ENCODE results near the gene CPXM2. TPM values are rescaled to one million over a fixed set of nuclear protein-coding genes. Genes with fewer than 3 reads are reported as not detected.

CPXM2 gene
- total RNA-seq, 1 experiment from 2014 or later, result not detected

GRCh38 chr10:123890226-123890625 is 1.4 kb downstream of the CPXM2 start:
- Mint-ChIP-seq H3K4me1 (ENCODE audit: low read depth, unreplicated experiment) (no peaks in the 10 kb centered on the region), H3K4me3 (ENCODE audit: low read depth, unreplicated experiment) (no peak overlapping the region), H3K27ac (ENCODE audit: unreplicated experiment) (no peak overlapping the region), H3K27me3 (ENCODE audit: unreplicated experiment) (peaks cover 62% of the 10 kb centered on the region), H3K9me3 (ENCODE audit: low read depth, unreplicated experiment) (no peaks in the 10 kb centered on the region), H3K36me3 (ENCODE audit: insufficient read depth, unreplicated experiment) (no peaks in the 10 kb centered on the region)
- TF ChIP-seq CTCF (IDR thresholded peaks at IDR 0.05; ENCODE audit: unreplicated experiment), result no peak
- BruUV-seq (replicated peaks), result no TSS peak
- CTCF ChIA-PET, result no interaction called here
- intact Hi-C loops (cut with micrococcal nuclease; ENCODE audit: unreplicated experiment), result no loop called here
- no peak for DNase-seq

- no peak overlapping the region for H3K27ac Mint-ChIP-seq (ENCODE audit: unreplicated experiment)
Measured at GRCh38 chr10:123889821-123890220, 1.8 kb downstream of the CPXM2 start.

DNA sequence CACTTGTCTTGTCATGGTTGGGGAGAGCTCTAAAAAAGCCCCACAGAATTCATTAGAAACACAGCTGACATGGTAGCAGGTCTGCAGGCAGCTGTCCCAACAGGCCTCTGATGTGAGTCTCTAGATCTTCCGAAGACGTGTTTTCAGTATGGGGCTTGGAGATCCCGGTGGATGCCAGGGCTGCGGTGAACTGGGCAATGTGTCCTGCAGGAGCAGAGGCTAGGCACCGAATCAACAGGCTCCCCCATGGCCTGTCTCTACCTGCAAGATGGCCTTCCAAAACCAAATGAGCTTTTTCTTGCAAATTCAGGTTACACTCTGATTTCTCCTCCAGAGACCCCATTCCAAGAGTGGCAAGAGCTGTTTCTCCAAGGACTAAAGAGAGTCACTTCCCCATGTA is 2.9 kb downstream of the CPXM2 start:
- Mint-ChIP-seq H3K27me3 (ENCODE audit: unreplicated experiment) (peaks cover 54% of the 10 kb centered on the region), H3K9me3 (ENCODE audit: low read depth, unreplicated experiment) (no peaks in the 10 kb centered on the region), H3K36me3 (ENCODE audit: insufficient read depth, unreplicated experiment) (no peaks in the 10 kb centered on the region), H3K27ac (ENCODE audit: unreplicated experiment) (no peak overlapping the region), H3K4me1 (ENCODE audit: low read depth, unreplicated experiment) (no peaks in the 10 kb centered on the region), H3K4me3 (ENCODE audit: low read depth, unreplicated experiment) (no peak overlapping the region)
- DNase-seq, result no peak
- no TSS peak for BruUV-seq (replicated peaks)
- intact Hi-C loops (cut with micrococcal nuclease; ENCODE audit: unreplicated experiment), result no loop called here
- no peak for TF ChIP-seq CTCF (IDR thresholded peaks at IDR 0.05; ENCODE audit: unreplicated experiment)
- CTCF ChIA-PET, result no interaction called here

More at GRCh38 chr10:123889821-123890220, 1.8 kb downstream of the CPXM2 start:
- CTCF ChIA-PET, result no interaction called here
- Mint-ChIP-seq H3K4me3 (ENCODE audit: low read depth, unreplicated experiment) (no peak overlapping the region), H3K27me3 (ENCODE audit: unreplicated experiment) (peaks cover 62% of the 10 kb centered on the region), H3K4me1 (ENCODE audit: low read depth, unreplicated experiment) (no peaks in the 10 kb centered on the region), H3K36me3 (ENCODE audit: insufficient read depth, unreplicated experiment) (no peaks in the 10 kb centered on the region), H3K9me3 (ENCODE audit: low read depth, unreplicated experiment) (no peaks in the 10 kb centered on the region)
- no peak for TF ChIP-seq CTCF (IDR thresholded peaks at IDR 0.05; ENCODE audit: unreplicated experiment)
- DNase-seq, result no peak
- intact Hi-C loops (cut with micrococcal nuclease; ENCODE audit: unreplicated experiment), result no loop called here
- BruUV-seq (replicated peaks), result no TSS peak

- DNase-seq, result no peak
- no peaks in the 10 kb centered on the region for H3K4me1 Mint-ChIP-seq (ENCODE audit: low read depth, unreplicated experiment)
- H3K27me3 Mint-ChIP-seq (ENCODE audit: unreplicated experiment), result peaks cover 49% of the 10 kb centered on the region
- CTCF ChIA-PET, result no interaction called here
- no peaks in the 10 kb centered on the region for H3K9me3 Mint-ChIP-seq (ENCODE audit: low read depth, unreplicated experiment)
- H3K36me3 Mint-ChIP-seq (ENCODE audit: insufficient read depth, unreplicated experiment), result no peaks in the 10 kb centered on the region
- intact Hi-C loops (cut with micrococcal nuclease; ENCODE audit: unreplicated experiment), result no loop called here
- BruUV-seq (replicated peaks), result no TSS peak
- no peak overlapping the region for H3K4me3 Mint-ChIP-seq (ENCODE audit: low read depth, unreplicated experiment)
- H3K27ac Mint-ChIP-seq (ENCODE audit: unreplicated experiment), result no peak overlapping the region
- no peak for TF ChIP-seq CTCF (IDR thresholded peaks at IDR 0.05; ENCODE audit: unreplicated experiment)
Measured at GRCh38 chr10:123888256-123888655, 3.4 kb downstream of the CPXM2 start.

Data from Calu3 (cell line).